ENCODE results near the gene ANKRD2. TPM values are rescaled to one million over a fixed set of nuclear protein-coding genes. Genes with fewer than 3 reads are reported as not detected.
A peak's percentile ranks its signal among the peaks of the same experiment; 100 is the strongest.

Gene ANKRD2
- total and polyA plus RNA-seq, 2 donors from 2014 or later = 3.6 to 10.0 TPM

- Histone ChIP-seq H3K4me1 (ENCODE audit: control insufficient read depth in 2 of 3, insufficient read depth in 2 of 3, low read depth in 1 of 3, low read length in 3 of 3) (peaks cover 0 to 4% (median 0%) of the 10 kb centered on the region in 3 donors), H3K36me3 (ENCODE audit: control insufficient read depth in 2 of 3, insufficient read depth in 3 of 3, low read length in 3 of 3) (peaks cover 0 to 19% (median 2%) of the 10 kb centered on the region in 3 donors), H3K27me3 (ENCODE audit: control insufficient read depth, insufficient read depth, low read length) (no peaks in the 10 kb centered on the region), H3K4me3 (ENCODE audit: low read length in 3 of 3) (no peak overlapping the region), H3K9me3 (ENCODE audit: control insufficient read depth in 2 of 3, insufficient read depth in 1 of 3, low read length in 3 of 3) (no peaks in the 10 kb centered on the region), H3K9ac (ENCODE audit: low read length in 3 of 3) (no peak overlapping the region), H3K27ac (ENCODE audit: low read depth in 2 of 2, low read length in 2 of 2) (no peak overlapping the region)
- FAIRE-seq (no peak), DNase-seq (peak in 1 of 5 donors; percentile 14)
- TF ChIP-seq, protein P1, sequence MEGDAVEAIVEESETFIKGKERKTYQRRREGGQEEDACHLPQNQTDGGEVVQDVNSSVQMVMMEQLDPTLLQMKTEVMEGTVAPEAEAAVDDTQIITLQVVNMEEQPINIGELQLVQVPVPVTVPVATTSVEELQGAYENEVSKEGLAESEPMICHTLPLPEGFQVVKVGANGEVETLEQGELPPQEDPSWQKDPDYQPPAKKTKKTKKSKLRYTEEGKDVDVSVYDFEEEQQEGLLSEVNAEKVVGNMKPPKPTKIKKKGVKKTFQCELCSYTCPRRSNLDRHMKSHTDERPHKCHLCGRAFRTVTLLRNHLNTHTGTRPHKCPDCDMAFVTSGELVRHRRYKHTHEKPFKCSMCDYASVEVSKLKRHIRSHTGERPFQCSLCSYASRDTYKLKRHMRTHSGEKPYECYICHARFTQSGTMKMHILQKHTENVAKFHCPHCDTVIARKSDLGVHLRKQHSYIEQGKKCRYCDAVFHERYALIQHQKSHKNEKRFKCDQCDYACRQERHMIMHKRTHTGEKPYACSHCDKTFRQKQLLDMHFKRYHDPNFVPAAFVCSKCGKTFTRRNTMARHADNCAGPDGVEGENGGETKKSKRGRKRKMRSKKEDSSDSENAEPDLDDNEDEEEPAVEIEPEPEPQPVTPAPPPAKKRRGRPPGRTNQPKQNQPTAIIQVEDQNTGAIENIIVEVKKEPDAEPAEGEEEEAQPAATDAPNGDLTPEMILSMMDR (IDR thresholded peaks at IDR 0.05; ENCODE audit: borderline replicate concordance, extremely low read depth, insufficient read depth) = no peak
- intact Hi-C loops (cut with DNase I) = no loop called here
These were observed 29.0 kb downstream of the ANKRD2 start for GRCh38 chr10:97601268-97602215.

DNA sequence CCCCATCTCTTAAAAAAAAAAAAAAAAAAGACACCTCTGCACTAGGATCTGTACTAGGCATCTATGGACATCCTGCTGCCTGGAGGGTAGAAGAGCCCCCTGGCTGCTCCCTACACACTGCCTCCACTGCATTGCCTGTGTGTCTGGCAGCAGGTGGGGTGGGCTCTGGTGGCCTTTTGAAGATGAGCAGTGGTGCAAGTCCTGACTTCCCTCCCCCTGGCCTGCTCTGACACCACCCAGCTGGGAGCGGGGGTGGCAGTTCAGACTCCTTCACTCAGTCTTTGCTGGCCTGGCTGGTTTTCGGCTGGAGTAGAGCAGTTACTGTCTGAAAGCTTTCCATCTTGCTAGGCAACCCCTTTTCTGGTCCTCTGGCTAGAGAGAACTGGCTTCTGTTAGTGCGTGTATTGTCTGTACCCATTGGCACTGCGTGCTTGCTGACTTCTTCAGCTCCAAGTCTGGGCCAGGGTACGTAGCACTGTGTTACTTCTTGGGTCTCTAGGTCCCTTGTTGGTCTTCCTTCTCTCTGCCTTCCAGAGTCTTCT is 34.6 kb downstream of the ANKRD2 start:
- Histone ChIP-seq H3K27me3 (ENCODE audit: control insufficient read depth, insufficient read depth, low read length) (no peaks in the 10 kb centered on the region), H3K4me3 (ENCODE audit: low read length in 3 of 3) (no peak overlapping the region), H3K9ac (ENCODE audit: low read length in 3 of 3) (no peak overlapping the region), H3K27ac (ENCODE audit: low read depth in 2 of 2, low read length in 2 of 2) (no peak overlapping the region), H3K9me3 (ENCODE audit: control insufficient read depth in 2 of 3, insufficient read depth in 1 of 3, low read length in 3 of 3) (no peaks in the 10 kb centered on the region), H3K4me1 (ENCODE audit: control insufficient read depth in 2 of 3, insufficient read depth in 2 of 3, low read depth in 1 of 3, low read length in 3 of 3) (no peaks in the 10 kb centered on the region), H3K36me3 (ENCODE audit: control insufficient read depth in 2 of 3, insufficient read depth in 3 of 3, low read length in 3 of 3) (peaks cover 0 to 5% (median 0%) of the 10 kb centered on the region in 3 donors)
- TF ChIP-seq, protein P1 (IDR thresholded peaks at IDR 0.05; ENCODE audit: borderline replicate concordance, extremely low read depth, insufficient read depth) = no peak
- intact Hi-C loops (cut with DNase I) = no loop called here
- FAIRE-seq = no peak
- DNase-seq = peak in 3 of 5 donors; percentile 40 to 54 (median 42)

- Histone ChIP-seq H3K9me3 (ENCODE audit: control insufficient read depth in 2 of 3, insufficient read depth in 1 of 3, low read length in 3 of 3) (no peaks in the 10 kb centered on the region), H3K36me3 (ENCODE audit: control insufficient read depth in 2 of 3, insufficient read depth in 3 of 3, low read length in 3 of 3) (peaks cover 0 to 5% (median 0%) of the 10 kb centered on the region in 3 donors), H3K4me1 (ENCODE audit: control insufficient read depth in 2 of 3, insufficient read depth in 2 of 3, low read depth in 1 of 3, low read length in 3 of 3) (peaks cover 0 to 3% (median 0%) of the 10 kb centered on the region in 3 donors), H3K27ac (ENCODE audit: low read depth in 2 of 2, low read length in 2 of 2) (no peak overlapping the region), H3K4me3 (ENCODE audit: low read length in 3 of 3) (no peak overlapping the region), H3K27me3 (ENCODE audit: control insufficient read depth, insufficient read depth, low read length) (no peaks in the 10 kb centered on the region), H3K9ac (ENCODE audit: low read length in 3 of 3) (no peak overlapping the region)
- TF ChIP-seq, protein P1 (IDR thresholded peaks at IDR 0.05; ENCODE audit: borderline replicate concordance, extremely low read depth, insufficient read depth) = no peak
- FAIRE-seq (no peak), DNase-seq (no peak)
- intact Hi-C loops (cut with DNase I) = no loop called here
These were observed 36.5 kb downstream of the ANKRD2 start for GRCh38 chr10:97608991-97609561.

Data from kidney (tissue), 14 donors.